HEK293 (cell line): ENCODE results near the gene CPTP.

Experiments
- FEZF1 ChIP-seq: fragments of 450-650 bp; formaldehyde crosslinking; IDR thresholded peaks from 2 replicates; pipeline ENCODE4 v1.5.1; 2016; ENCODE audit warnings: missing biosample characterization, missing genetic modification characterization
- GFI1B ChIP-seq: fragments of 450-650 bp; formaldehyde crosslinking; IDR thresholded peaks from 2 replicates; pipeline ENCODE4 v1.5.1; 2016; ENCODE audit warnings: missing biosample characterization, missing genetic modification characterization
- GLI4 ChIP-seq: fragments of 450-650 bp; formaldehyde crosslinking; IDR thresholded peaks from 2 replicates; pipeline ENCODE4 v1.5.1; 2016; ENCODE audit warnings: missing biosample characterization, missing genetic modification characterization
- HIC1 ChIP-seq: fragments of 450-650 bp; formaldehyde crosslinking; IDR thresholded peaks from 2 replicates; pipeline ENCODE4 v1.5.1; 2016; ENCODE audit warnings: missing biosample characterization, missing genetic modification characterization
- HOXA7 ChIP-seq: sonication (generic); formaldehyde crosslinking; IDR thresholded peaks from 2 replicates; pipeline ENCODE4 v1.8.1; 2022; ENCODE audit warnings: missing genetic modification reagents, borderline replicate concordance
- KLF1 ChIP-seq: fragments of 450-650 bp; formaldehyde crosslinking; IDR thresholded peaks from 2 replicates; pipeline ENCODE4 v1.5.1; 2016; ENCODE audit warnings: missing biosample characterization, missing genetic modification characterization
- MYNN ChIP-seq: fragments of 450-650 bp; formaldehyde crosslinking; IDR thresholded peaks from 2 replicates; pipeline ENCODE4 v1.5.1; 2016; ENCODE audit warnings: missing biosample characterization, missing genetic modification characterization, borderline replicate concordance
- TRIM28 ChIP-seq: IDR thresholded peaks from 2 replicates; pipeline ENCODE4 v1.6.1; 2011; ENCODE audit warnings: low read length, control low read depth, borderline replicate concordance
- YY1 ChIP-seq: fragments of 450-650 bp; formaldehyde crosslinking; IDR thresholded peaks from 2 replicates; pipeline ENCODE4 v1.5.1; 2018; ENCODE audit warnings: missing biosample characterization, missing genetic modification characterization
- ZEB2 ChIP-seq: fragments of 450-650 bp; formaldehyde crosslinking; IDR thresholded peaks from 2 replicates; pipeline ENCODE4 v1.5.1; 2016; ENCODE audit warnings: missing biosample characterization, missing genetic modification characterization
- ZFHX2 ChIP-seq: fragments of 450-650 bp; formaldehyde crosslinking; conservative IDR thresholded peaks from 2 replicates; pipeline ENCODE4 v1.5.1; 2016; ENCODE audit warnings: missing biosample characterization, missing genetic modification characterization
- ZFP41 ChIP-seq: fragments of 450-650 bp; formaldehyde crosslinking; IDR thresholded peaks from 2 replicates; pipeline ENCODE4 v1.5.1; 2016; ENCODE audit warnings: missing biosample characterization, missing genetic modification characterization, borderline replicate concordance
- ZIC2 ChIP-seq: fragments of 450-650 bp; formaldehyde crosslinking; IDR thresholded peaks from 2 replicates; pipeline ENCODE4 v1.5.1; 2016; ENCODE audit warnings: missing biosample characterization, missing genetic modification characterization
- ZNF112 ChIP-seq: fragments of 450-650 bp; formaldehyde crosslinking; IDR thresholded peaks from 2 replicates; pipeline ENCODE4 v1.5.0; 2017; ENCODE audit warnings: missing biosample characterization, missing genetic modification characterization
- ZNF24 ChIP-seq: fragments of 450-650 bp; formaldehyde crosslinking; IDR thresholded peaks from 2 replicates; pipeline ENCODE4 v1.5.1; 2016; ENCODE audit warnings: missing biosample characterization, missing genetic modification characterization
- ZNF292 ChIP-seq: fragments of 450-650 bp; formaldehyde crosslinking; IDR thresholded peaks from 2 replicates; pipeline ENCODE4 v1.5.1; 2016; ENCODE audit warnings: low read depth, missing biosample characterization, missing genetic modification characterization, borderline replicate concordance
- ZNF302 ChIP-seq: fragments of 450-650 bp; formaldehyde crosslinking; IDR thresholded peaks from 2 replicates; pipeline ENCODE4 v1.5.1; 2016; ENCODE audit warnings: missing biosample characterization, missing genetic modification characterization, low read depth
- ZNF362 ChIP-seq: fragments of 450-650 bp; formaldehyde crosslinking; IDR thresholded peaks from 2 replicates; pipeline ENCODE4 v1.5.1; 2016; ENCODE audit warnings: missing biosample characterization, missing genetic modification characterization
- ZNF394 ChIP-seq: fragments of 450-650 bp; formaldehyde crosslinking; IDR thresholded peaks from 2 replicates; pipeline ENCODE4 v1.5.1; 2016; ENCODE audit warnings: missing biosample characterization, missing genetic modification characterization, mild to moderate bottlenecking, moderate library complexity, borderline replicate concordance
- ZNF416 ChIP-seq: fragments of 450-650 bp; formaldehyde crosslinking; IDR thresholded peaks from 2 replicates; pipeline ENCODE4 v1.5.1; 2016; ENCODE audit warnings: missing biosample characterization, missing genetic modification characterization
- ZNF473 ChIP-seq: fragments of 450-650 bp; formaldehyde crosslinking; IDR thresholded peaks from 2 replicates; pipeline ENCODE4 v1.5.1; 2017; ENCODE audit warnings: missing biosample characterization, missing genetic modification characterization
- ZNF513 ChIP-seq: fragments of 450-650 bp; IDR thresholded peaks from 2 replicates; pipeline ENCODE4 v1.5.1; 2018; ENCODE audit warnings: missing biosample characterization, missing genetic modification characterization
- ZNF518A ChIP-seq: fragments of 450-650 bp; formaldehyde crosslinking; conservative IDR thresholded peaks from 2 replicates; pipeline ENCODE4 v1.5.1; 2016; ENCODE audit warnings: low read depth, missing biosample characterization, missing genetic modification characterization
- ZNF530 ChIP-seq: fragments of 450-650 bp; formaldehyde crosslinking; IDR thresholded peaks from 2 replicates; pipeline ENCODE4 v1.5.1; 2016; ENCODE audit warnings: low read depth, missing biosample characterization, missing genetic modification characterization
- ZNF580 ChIP-seq: fragments of 450-650 bp; formaldehyde crosslinking; IDR thresholded peaks from 2 replicates; pipeline ENCODE4 v1.5.1; 2016; ENCODE audit warnings: missing biosample characterization, missing genetic modification characterization
- ZNF639 ChIP-seq: fragments of 450-650 bp; formaldehyde crosslinking; IDR thresholded peaks from 2 replicates; pipeline ENCODE4 v1.5.1; 2016; ENCODE audit warnings: missing biosample characterization, missing genetic modification characterization
- ZNF670 ChIP-seq: fragments of 450-650 bp; formaldehyde crosslinking; IDR thresholded peaks from 2 replicates; pipeline ENCODE4 v1.5.1; 2016; ENCODE audit warnings: missing biosample characterization, missing genetic modification characterization, low read depth
- ZSCAN16 ChIP-seq: fragments of 450-650 bp; formaldehyde crosslinking; IDR thresholded peaks from 2 replicates; pipeline ENCODE4 v1.5.1; 2016; ENCODE audit warnings: missing biosample characterization, missing genetic modification characterization
- ZSCAN23 ChIP-seq: fragments of 450-650 bp; formaldehyde crosslinking; IDR thresholded peaks from 2 replicates; pipeline ENCODE4 v1.5.1; 2016; ENCODE audit warnings: missing biosample characterization, missing genetic modification characterization

CPTP gene

GRCh38 chr1:1374929-1375662 lies 50.5 kb downstream of the CPTP start, which contains the start of gene AURKAIP1 (continued):
- TF ChIP-seq ZNF292 (tag by site-specific recombination): no peak
- TF ChIP-seq YY1 (tag by site-specific recombination): peak; percentile 92
- TF ChIP-seq ZFHX2 (tag by site-specific recombination): peak; percentile 94
- TF ChIP-seq ZNF394: peak; percentile 94
- TF ChIP-seq GLI4 (tag by site-specific recombination): peak; percentile 99
- peak; percentile 32; the same call in 1 of the 2 replicates for TF ChIP-seq FEZF1 (tag by site-specific recombination)
- peak; percentile 85 for TF ChIP-seq KLF1
- peak; percentile 95 for TF ChIP-seq ZEB2 (tag by site-specific recombination)
- no peak for TF ChIP-seq ZNF670 (tag by site-specific recombination)
- no peak for TF ChIP-seq HOXA7 (CRISPR knock-in tag)
- peak; percentile 100 for TF ChIP-seq ZNF580 (tag by site-specific recombination)
- peak; percentile 98 for TF ChIP-seq ZSCAN23 (tag by site-specific recombination)
- no peak for TF ChIP-seq ZNF112 (tag by site-specific recombination)
- TF ChIP-seq ZNF473 (tag by site-specific recombination): no peak
- peak; percentile 83; the same call in 1 of the 2 replicates for TF ChIP-seq TRIM28
- peak; percentile 64; the same call in 1 of the 2 replicates for TF ChIP-seq GFI1B
- peak; percentile 89 for TF ChIP-seq ZNF302
- no peak for TF ChIP-seq ZNF416 (tag by site-specific recombination)
- TF ChIP-seq ZNF24 (tag by site-specific recombination): peak; percentile 98
- peak; percentile 77 for TF ChIP-seq MYNN (tag by site-specific recombination)
- no peak for TF ChIP-seq ZNF362 (tag by site-specific recombination)
- TF ChIP-seq ZNF518A (tag by site-specific recombination): peak; percentile 100
- TF ChIP-seq HIC1: no peak
- peak; percentile 96 for TF ChIP-seq ZNF639 (tag by site-specific recombination)
- no peak for TF ChIP-seq ZFP41 (tag by site-specific recombination)
- TF ChIP-seq ZSCAN16 (tag by site-specific recombination): peak; percentile 84
- TF ChIP-seq ZIC2 (tag by site-specific recombination): peak; percentile 55
- no peak for TF ChIP-seq ZNF530 (tag by site-specific recombination)
- TF ChIP-seq ZNF513 (tag by site-specific recombination): no peak; the same call in 1 of the 2 replicates
